BJ (cell line): ENCODE measurements around the gene MARVELD3. TPM values are rescaled to one million over a fixed set of nuclear protein-coding genes. Genes with fewer than 3 reads are reported as not detected.

Experiments
- CTCF ChIA-PET: fragments of 350-600 bp; formaldehyde crosslinking; extraction: SDS; loops from one replicate; lab custom pipeline; 2021; ENCODE audit warnings: antibody characterized with exemption, inconsistent platforms; lab: Yijun Ruan, JAX
- POLR2A ChIA-PET: fragments of 300-600 bp; sonication (Branson Sonifier 250); formaldehyde crosslinking; extraction: SDS; loops from one replicate; lab custom pipeline; 2021; ENCODE audit warnings: antibody characterized with exemption; lab: Charles Lee
- DNase-seq: peaks from one replicate; pipeline ENCODE4 v3.0.0-alpha.2; 2011; ENCODE audit warnings: low read depth
- H3K27me3 ChIP-seq: 2 replicates; pipeline ENCODE4 v1.6.0; 2011; ENCODE audit warnings: low read length; ENCODE audit not compliant: control insufficient read depth, insufficient read depth
- H3K36me3 ChIP-seq: 2 replicates; pipeline ENCODE4 v1.5.1; 2011; ENCODE audit warnings: low read length; ENCODE audit not compliant: control insufficient read depth, insufficient read depth
- H3K4me3 ChIP-seq: 2 replicates; pipeline ENCODE4 v1.5.1; 2011; ENCODE audit warnings: low read depth, mild to moderate bottlenecking, control low read depth, low read length
- CTCF ChIP-seq: IDR thresholded peaks from 2 replicates; pipeline ENCODE4 v1.5.1; 2011; ENCODE audit warnings: low read depth, mild to moderate bottlenecking, control low read depth, inconsistent platforms, low read length, moderate library complexity; ENCODE audit not compliant: insufficient read depth
- polyA plus RNA-seq: library from polyadenylated mRNA; depleted of rRNA; stranded (reverse); fragments of >200 nt; gene quantifications from 2 replicates; pipeline ENCODE4 v1.2.3, GENCODE V29; 2011

Gene MARVELD3
- polyA plus RNA-seq, 1 experiment = not detected

DNA sequence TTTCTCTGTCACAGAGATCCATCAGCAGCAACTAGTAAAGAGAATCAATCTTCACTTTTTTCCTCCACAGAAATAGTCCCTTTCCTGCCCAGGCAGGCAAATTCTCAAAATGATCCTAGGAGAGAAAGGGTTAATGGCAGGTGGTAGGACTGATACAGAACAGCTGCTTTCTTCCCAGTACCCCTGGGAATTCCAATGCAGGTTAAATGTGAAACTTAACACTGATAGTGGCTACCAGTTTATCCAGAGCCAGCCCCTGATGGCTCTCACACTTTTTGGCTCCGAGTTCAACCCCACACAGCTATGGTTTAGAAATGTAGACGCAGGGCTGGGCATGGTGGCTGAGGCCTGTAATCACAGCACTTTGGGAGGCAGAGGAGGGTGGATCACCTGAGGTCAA lies 22.2 kb downstream of the MARVELD3 start:
- ChIA-PET POLR2A (no interaction called here), CTCF (no interaction called here)
- TF ChIP-seq CTCF = no peak
- no peak for DNase-seq
- Histone ChIP-seq H3K36me3 (peaks cover 21% of the 10 kb centered on the region), H3K4me3 (no peak overlapping the region), H3K27me3 (no peaks in the 10 kb centered on the region)

- peaks cover 21% of the 10 kb centered on the region for H3K36me3 ChIP-seq
- TF ChIP-seq CTCF = peak; percentile 41; the same call in 1 of the 2 replicates
- CTCF ChIA-PET = no interaction called here
- DNase-seq = no peak
- H3K4me3 ChIP-seq = no peak overlapping the region
- POLR2A ChIA-PET = no interaction called here
- H3K27me3 ChIP-seq = no peaks in the 10 kb centered on the region
Measured at GRCh38 chr16:71648921-71649320, 22.9 kb downstream of the MARVELD3 start.

GRCh38 chr16:71649704-71650103 lies 23.7 kb downstream of the MARVELD3 start:
- H3K27me3 ChIP-seq = no peaks in the 10 kb centered on the region

DNA sequence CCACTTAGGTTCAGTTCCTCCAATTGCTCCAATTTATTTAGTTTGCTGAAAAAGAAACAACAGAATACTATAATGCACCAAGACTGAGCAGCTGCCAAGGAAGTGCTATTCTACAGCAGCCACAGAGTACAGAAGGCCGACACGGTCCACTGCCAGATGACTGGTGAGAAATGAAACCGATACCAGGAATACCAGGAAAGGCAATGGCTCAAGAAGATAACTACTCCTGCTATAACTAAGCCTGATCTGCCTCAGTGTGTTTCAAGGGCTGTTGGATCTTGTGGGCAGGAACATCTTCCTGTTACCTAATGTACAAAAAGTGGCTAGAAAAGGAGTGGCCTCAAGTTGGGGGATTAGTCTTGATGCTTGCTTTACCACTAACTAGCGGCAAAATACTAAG lies 32.8 kb downstream of the MARVELD3 start:
- POLR2A ChIA-PET = no interaction called here

More at GRCh38 chr16:71649704-71650103, 23.7 kb downstream of the MARVELD3 start:
- TF ChIP-seq CTCF = no peak
- ChIA-PET CTCF (no interaction called here), POLR2A (no interaction called here)
- H3K36me3 ChIP-seq = peaks cover 23% of the 10 kb centered on the region
- H3K4me3 ChIP-seq = no peak overlapping the region
- DNase-seq = no peak

GRCh38 chr16:71659471-71659870 lies 33.5 kb downstream of the MARVELD3 start:
- no peak for DNase-seq
- H3K4me3 ChIP-seq = no peak overlapping the region
- H3K27me3 ChIP-seq = no peaks in the 10 kb centered on the region
- peaks cover 3% of the 10 kb centered on the region for H3K36me3 ChIP-seq
- ChIA-PET POLR2A (no interaction called here), CTCF (interaction anchor here (0.6 to 1.1 kb wide), 2 partner anchors 8 to 492 kb away, joined by 3 read pairs; no protein-coding TSS in a partner anchor)
- no peak for TF ChIP-seq CTCF

More for the DNA sequence above, 32.8 kb downstream of the MARVELD3 start:
- DNase-seq = no peak
- Histone ChIP-seq H3K4me3 (no peak overlapping the region), H3K27me3 (no peaks in the 10 kb centered on the region), H3K36me3 (peaks cover 4% of the 10 kb centered on the region)
- CTCF ChIA-PET = no interaction called here
- TF ChIP-seq CTCF = no peak
